GM12875 (cell line): ENCODE measurements around the gene SUN2.

Source experiments
- H3K4me3 ChIP-seq: one replicate; pipeline ENCODE4 v1.5.1; 2011; ENCODE audit warnings: low read depth, low read length, control low read depth
- TF ChIP-seq, protein P1 (sequence below): IDR thresholded peaks from 2 replicates; pipeline ENCODE4 v1.5.1; 2011; ENCODE audit warnings: low read depth, mild to moderate bottlenecking, control low read depth, inconsistent platforms, low read length, moderate library complexity, borderline replicate concordance; ENCODE audit not compliant: insufficient read depth

SUN2 gene

DNA sequence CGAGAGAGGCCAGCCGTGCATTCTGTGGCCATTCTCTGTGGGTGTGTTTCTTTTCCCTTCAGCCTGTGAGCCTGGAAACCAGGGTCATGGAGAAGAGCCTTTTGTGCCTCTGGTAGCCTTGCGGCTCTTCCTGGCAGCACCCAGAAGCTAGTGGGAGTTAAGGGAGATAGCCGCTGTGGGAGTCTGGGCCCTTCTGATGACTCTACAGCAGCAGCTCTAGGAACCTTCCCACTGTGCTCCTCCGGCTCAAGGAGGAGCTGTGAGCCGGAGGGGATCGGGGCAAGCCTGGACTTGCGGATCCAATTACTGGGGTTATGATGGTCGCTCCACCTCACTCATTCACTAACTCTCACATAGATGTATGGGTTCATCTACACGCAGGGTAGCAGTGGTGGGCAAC is 39.5 kb downstream of the SUN2 start:
- no peak overlapping the region for H3K4me3 ChIP-seq
- TF ChIP-seq, protein P1, sequence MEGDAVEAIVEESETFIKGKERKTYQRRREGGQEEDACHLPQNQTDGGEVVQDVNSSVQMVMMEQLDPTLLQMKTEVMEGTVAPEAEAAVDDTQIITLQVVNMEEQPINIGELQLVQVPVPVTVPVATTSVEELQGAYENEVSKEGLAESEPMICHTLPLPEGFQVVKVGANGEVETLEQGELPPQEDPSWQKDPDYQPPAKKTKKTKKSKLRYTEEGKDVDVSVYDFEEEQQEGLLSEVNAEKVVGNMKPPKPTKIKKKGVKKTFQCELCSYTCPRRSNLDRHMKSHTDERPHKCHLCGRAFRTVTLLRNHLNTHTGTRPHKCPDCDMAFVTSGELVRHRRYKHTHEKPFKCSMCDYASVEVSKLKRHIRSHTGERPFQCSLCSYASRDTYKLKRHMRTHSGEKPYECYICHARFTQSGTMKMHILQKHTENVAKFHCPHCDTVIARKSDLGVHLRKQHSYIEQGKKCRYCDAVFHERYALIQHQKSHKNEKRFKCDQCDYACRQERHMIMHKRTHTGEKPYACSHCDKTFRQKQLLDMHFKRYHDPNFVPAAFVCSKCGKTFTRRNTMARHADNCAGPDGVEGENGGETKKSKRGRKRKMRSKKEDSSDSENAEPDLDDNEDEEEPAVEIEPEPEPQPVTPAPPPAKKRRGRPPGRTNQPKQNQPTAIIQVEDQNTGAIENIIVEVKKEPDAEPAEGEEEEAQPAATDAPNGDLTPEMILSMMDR = no peak

DNA sequence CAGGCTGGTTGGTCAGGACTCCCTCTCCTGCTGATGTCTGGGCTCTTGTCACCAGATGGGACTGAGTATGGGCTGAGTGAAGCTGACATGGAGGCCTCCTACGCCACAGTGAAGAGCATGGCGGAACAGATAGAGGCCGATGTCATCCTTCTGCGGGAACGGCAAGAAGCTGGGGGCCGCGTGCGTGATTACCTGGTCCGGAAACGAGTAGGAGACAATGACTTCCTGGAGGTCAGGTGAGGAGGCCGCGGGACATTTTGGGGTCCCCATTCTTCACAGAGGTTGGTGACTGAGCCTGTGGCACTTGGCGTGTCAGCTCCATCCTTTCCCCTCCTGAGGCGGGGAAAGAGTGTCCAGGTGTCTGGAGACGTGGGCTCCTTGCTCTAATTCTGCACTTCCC is 39.9 kb downstream of the SUN2 start:
- TF ChIP-seq, protein P1 = no peak

DNA sequence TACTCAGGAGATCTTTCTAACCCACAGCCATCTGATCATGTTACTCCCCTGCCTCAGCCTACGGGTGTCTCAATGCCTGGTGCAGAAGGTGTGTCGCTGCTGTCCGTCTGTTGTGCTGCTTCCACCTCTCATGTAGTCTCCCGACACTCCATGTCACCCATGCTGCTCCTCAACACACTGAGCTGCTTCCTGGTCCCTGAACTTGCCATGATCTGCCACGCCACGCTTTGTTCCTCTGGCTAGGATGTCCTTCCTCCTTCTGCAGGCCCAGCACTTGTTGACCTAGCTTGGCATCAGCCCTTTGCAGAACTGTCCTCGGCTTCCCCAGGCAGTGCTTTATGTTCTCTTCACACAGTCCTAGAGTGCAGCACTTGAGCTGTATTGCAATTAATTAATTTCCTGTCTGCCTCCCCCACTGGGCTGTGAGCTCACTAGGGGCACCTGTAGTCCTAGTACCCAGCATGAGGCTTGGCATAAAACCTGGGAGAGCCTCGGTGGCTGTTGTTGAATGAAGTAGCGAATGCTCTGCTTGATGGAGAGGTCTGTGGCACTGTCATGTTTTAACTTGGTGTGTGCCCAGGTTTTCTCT is 40.5 kb downstream of the SUN2 start:
- no peak overlapping the region for H3K4me3 ChIP-seq
- TF ChIP-seq, protein P1 = no peak

More for the DNA sequence above, 39.9 kb downstream of the SUN2 start:
- H3K4me3 ChIP-seq = no peak overlapping the region

DNA sequence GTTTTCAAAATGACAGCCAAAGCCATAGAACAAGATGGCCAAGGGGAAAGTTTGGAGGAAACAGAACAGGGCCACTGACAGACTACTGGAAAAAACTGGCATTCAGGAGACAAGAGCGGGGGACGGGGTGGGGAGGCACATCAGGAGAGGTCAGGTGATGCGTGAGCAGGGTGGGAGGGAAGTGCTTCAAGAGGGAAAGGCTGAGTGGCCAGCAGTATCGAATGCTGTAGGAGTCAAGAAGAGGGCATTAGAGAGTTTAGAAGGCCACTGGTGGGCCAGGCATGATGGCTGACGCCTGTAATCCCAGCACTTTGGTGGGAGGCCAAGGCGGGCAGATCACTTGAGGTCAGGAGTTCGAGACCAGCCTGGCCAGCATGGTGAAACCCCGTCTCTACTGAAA is 41.9 kb downstream of the SUN2 start:
- no peak overlapping the region for H3K4me3 ChIP-seq
- TF ChIP-seq, protein P1 = no peak

DNA sequence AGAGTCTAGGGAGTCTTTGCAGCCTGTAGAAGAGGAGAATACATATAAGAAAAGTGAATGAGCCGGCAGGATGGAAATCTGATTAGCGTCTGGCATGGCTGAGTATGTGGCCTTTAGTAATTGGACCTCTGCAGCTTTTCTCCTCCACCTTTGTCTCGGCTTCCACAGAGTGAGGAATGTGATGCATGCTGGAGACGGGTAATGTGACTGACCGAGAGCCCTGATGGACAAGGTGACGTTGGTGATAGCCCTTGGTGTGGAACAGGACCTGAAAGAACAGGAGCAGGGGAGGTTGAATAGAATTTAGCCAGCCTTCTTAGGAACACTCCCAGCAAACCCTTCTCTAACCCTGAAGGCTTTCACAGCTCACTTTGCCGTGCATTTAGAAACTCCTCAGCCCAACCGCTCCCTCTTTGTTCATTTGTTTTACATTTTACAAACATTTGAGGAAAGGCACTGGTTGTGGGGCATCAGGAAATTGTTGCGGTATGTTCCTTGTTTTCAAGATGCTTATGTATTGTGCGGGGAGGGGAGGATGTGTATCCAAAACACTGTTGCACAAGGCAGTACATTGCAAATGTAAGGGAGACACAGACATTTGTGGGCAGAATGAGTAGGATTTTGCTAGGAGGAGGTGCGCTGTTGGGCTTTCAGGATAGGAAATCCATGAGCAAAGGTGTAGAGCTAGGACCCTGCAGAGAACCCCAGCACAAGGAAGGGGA is 43.2 kb downstream of the SUN2 start:
- TF ChIP-seq, protein P1 = no peak
- no peak overlapping the region for H3K4me3 ChIP-seq

DNA sequence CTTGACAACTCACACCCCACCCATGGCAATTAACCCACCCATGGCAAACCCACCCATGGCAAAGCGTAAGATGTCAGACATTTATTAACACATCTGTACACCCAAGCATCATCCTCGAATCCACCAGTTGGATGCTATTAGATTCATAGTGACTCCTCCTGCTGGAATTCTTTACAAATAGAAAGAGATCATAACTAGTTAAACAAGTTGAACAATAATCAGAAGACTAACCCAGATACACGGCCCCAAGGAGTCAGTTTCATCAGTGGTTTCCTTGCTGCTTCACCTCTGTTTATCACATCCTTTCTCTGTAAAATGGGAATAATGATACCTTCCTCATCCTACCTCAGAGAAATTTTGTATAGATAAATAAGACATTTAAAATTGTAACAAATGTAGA is 44.9 kb downstream of the SUN2 start:
- TF ChIP-seq, protein P1 = no peak
- H3K4me3 ChIP-seq = no peak overlapping the region

DNA sequence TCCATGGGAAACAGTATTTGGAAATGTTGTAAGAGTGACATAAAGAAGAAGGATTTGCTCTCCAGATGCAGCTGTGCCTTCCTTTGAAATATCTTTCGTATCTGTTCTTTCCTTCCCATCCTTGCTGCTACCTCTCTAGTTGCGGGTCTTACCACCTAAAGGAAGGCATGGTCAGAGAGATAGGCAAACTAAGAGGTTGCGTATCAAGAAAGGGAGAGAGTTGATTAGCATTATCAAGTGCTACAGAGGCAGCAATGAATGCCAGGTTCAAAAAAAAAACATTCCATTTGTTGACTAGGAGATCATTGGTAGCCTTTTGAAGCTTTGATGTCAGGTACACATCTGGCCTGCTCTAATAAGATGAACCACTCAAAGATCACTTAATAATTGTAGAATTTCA is 45.4 kb downstream of the SUN2 start:
- H3K4me3 ChIP-seq = no peak overlapping the region
- TF ChIP-seq, protein P1 = no peak
